CD4-positive, alpha-beta T cell (primary cell): ENCODE results near the gene ACOX3. TPM values are rescaled to one million over a fixed set of nuclear protein-coding genes. Genes with fewer than 3 reads are reported as not detected.

ENCODE experiments used
- ATAC-seq: fragments of 200-7000 bp; cut with Tn5 transposase; one replicate; pipeline ENCODE4 v1.10.0; 2022; ENCODE audit warnings: mild to moderate bottlenecking; ENCODE audit not compliant: poor library complexity
- CTCF ChIA-PET: fragments of 350-600 bp; sonication (Branson Sonifier 250); formaldehyde crosslinking; loops from one replicate; lab custom pipeline; 2021; ENCODE audit warnings: antibody characterized with exemption, inconsistent platforms; lab: Charles Lee
- POLR2A ChIA-PET: fragments of 350-600 bp; sonication (Branson Sonifier 250); formaldehyde crosslinking; loops from one replicate; lab custom pipeline; 2021; ENCODE audit warnings: antibody characterized with exemption, inconsistent platforms; lab: Charles Lee
- DNase-seq, 14 experiments: peaks; one replicate each; pipeline ENCODE4 v3.0.0-alpha.2; 2013 to 2020; ENCODE audit warnings: mixed read lengths in 2 of 14
- H3K27ac ChIP-seq, 2 donors: one replicate each; pipeline versions ENCODE4 v1.5.1 to v1.7.0; 2013; ENCODE audit warnings: low read length in 2 of 2, low read depth in 1 of 2, mild to moderate bottlenecking in 1 of 2
- H3K27me3 ChIP-seq, 2 experiments: 1 replicate in 1 of 2; 2 replicates in 1 of 2; pipeline versions ENCODE4 v1.6.1 to v1.7.0; 2013; ENCODE audit warnings: low read length in 2 of 2, control low read depth in 1 of 2, mild to moderate bottlenecking in 1 of 2, moderate library complexity in 1 of 2; ENCODE audit not compliant: insufficient read depth in 2 of 2, control insufficient read depth in 1 of 2
- H3K36me3 ChIP-seq: one replicate; pipeline ENCODE4 v1.6.1; 2013; ENCODE audit warnings: low read length, control low read depth; ENCODE audit not compliant: insufficient read depth
- H3K4me1 ChIP-seq: one replicate; pipeline ENCODE4 v1.6.1; 2013; ENCODE audit warnings: low read length, control low read depth; ENCODE audit not compliant: insufficient read depth
- H3K4me3 ChIP-seq: one replicate; pipeline ENCODE4 v1.5.1; 2013; ENCODE audit warnings: mild to moderate bottlenecking, low read length, moderate library complexity
- H3K9me3 ChIP-seq, 2 experiments: 1 replicate in 1 of 2; 2 replicates in 1 of 2; pipeline versions ENCODE4 v1.6.1 to v1.7.0; 2013; ENCODE audit warnings: low read length in 2 of 2, mild to moderate bottlenecking in 2 of 2, control low read depth in 1 of 2, moderate library complexity in 1 of 2; ENCODE audit not compliant: control insufficient read depth in 1 of 2, insufficient read depth in 1 of 2
- H3K27ac Mint-ChIP-seq: one replicate; pipeline ENCODE4 v1.8.0; 2020; ENCODE audit warnings: mixed read lengths
- H3K27me3 Mint-ChIP-seq: one replicate; pipeline ENCODE4 v1.8.0; 2021; ENCODE audit warnings: mixed read lengths
- H3K36me3 Mint-ChIP-seq: one replicate; pipeline ENCODE4 v1.8.0; 2021; ENCODE audit warnings: low read depth, mixed read lengths
- H3K4me1 Mint-ChIP-seq: one replicate; pipeline ENCODE4 v1.8.0; 2021; ENCODE audit warnings: low read depth, mixed read lengths
- H3K4me3 Mint-ChIP-seq: one replicate; pipeline ENCODE4 v1.8.0; 2020; ENCODE audit warnings: mild to moderate bottlenecking, mixed read lengths
- H3K9me3 Mint-ChIP-seq: one replicate; pipeline ENCODE4 v1.8.0; 2020; ENCODE audit warnings: mixed read lengths
- CTCF ChIP-seq: fragments of 200-600 bp; IDR thresholded peaks from one replicate; pipeline ENCODE4 v1.8.0; 2022; ENCODE audit warnings: antibody characterized with exemption, mild to moderate bottlenecking
- intact Hi-C, 2 experiments: fragments of 100-400 bp; cut with DNase I in 1 of 2; cut with micrococcal nuclease in 1 of 2; formaldehyde crosslinking; loops; one replicate each; pipeline versions ENCODE4 v1.15.1 to v1.9.0; 2023 to 2025; cut with DNase I, micrococcal nuclease
- total RNA-seq, 174 experiments: library from RNA in 2 of 174; stranded (reverse) in 2 of 174; gene quantifications; one replicate each; pipeline ENCODE4 v1.2.3 and lab custom pipeline; 2021 to 2026

The ACOX3 gene
- total RNA-seq, 2 experiments from 2014 or later = 4.9 to 6.1 TPM

DNA sequence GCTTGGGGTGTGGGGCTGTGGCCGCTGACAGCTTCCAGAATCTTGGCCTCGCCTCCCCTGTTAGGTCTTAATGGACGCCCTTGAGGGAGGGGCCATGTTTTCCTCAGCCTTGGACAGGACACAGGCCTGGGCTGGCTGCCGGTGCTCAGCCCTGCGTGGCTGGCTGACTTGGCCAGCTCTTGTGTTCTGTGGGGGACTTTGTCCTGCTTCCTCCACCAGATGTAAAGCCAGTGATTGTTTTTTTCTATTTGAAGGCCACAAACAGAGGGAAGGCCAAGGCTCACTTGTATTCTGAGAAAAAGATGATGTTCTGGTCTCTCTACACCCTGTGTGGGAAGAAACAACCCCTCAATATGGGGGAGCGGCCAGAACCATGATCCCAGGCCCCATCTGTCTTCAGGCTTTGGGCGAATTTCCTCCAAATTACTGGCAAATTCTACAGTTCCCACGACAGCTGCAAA, 99.7 kb downstream of the ACOX3 start:
- DNase-seq (peak in 1 of 14 experiments; percentile 11), ATAC-seq (no peak)
- no peak overlapping the region for H3K4me3 Mint-ChIP-seq
- no peaks in the 10 kb centered on the region for H3K4me1 Mint-ChIP-seq
- Histone ChIP-seq H3K4me3 (no peak overlapping the region), H3K27me3 (no peaks in the 10 kb centered on the region), H3K9me3 (peaks cover 0 to 14% of the 10 kb centered on the region in 2 experiments), H3K4me1 (no peaks in the 10 kb centered on the region), H3K36me3 (no peaks in the 10 kb centered on the region), H3K27ac (no peak overlapping the region)
- intact Hi-C loops = no loop called here
- no peak for TF ChIP-seq CTCF
- no peak overlapping the region for H3K27ac Mint-ChIP-seq
- H3K27me3 Mint-ChIP-seq = peaks cover 5% of the 10 kb centered on the region
- no peaks in the 10 kb centered on the region for H3K36me3 Mint-ChIP-seq
- H3K9me3 Mint-ChIP-seq = peaks cover 11% of the 10 kb centered on the region
- ChIA-PET POLR2A (no interaction called here), CTCF (no interaction called here)

DNA sequence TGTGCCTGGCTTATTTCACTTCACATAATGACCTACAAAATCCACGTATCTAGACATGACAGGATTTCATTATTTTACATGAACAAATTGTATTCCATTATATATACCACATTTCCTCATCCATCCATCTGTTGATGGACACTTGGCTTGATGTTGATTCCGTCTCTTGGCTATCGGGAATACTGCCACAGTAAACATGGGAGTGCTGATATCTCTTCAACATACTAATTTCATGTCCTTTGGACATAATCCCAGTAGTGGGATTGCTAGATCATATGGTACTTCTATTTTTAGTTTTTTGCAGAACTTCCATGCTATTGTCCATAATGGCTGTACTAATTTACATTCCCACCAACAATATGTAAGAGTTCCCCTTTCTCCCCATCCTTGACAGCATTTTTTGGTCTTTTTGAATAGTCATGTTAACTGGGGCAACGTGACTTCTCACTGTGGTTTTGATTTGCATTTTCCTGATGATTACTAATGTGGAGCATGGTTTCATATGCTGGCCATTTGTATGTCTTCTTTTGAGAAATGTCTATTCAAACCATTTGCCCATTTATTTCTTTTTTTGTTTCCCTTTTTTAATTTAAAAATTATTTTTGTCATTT, 102.1 kb downstream of the ACOX3 start:
- POLR2A ChIA-PET = no interaction called here
- H3K27me3 ChIP-seq = no peaks in the 10 kb centered on the region
- H3K27ac ChIP-seq = no peak overlapping the region
- Mint-ChIP-seq H3K36me3 (no peaks in the 10 kb centered on the region), H3K27me3 (peaks cover 5% of the 10 kb centered on the region), H3K4me1 (no peaks in the 10 kb centered on the region), H3K4me3 (no peak overlapping the region), H3K9me3 (peaks cover 11% of the 10 kb centered on the region), H3K27ac (no peak overlapping the region)
- H3K4me1 ChIP-seq = no peaks in the 10 kb centered on the region
- intact Hi-C loops = no loop called here
- peaks cover 10 to 17% of the 10 kb centered on the region in 2 experiments for H3K9me3 ChIP-seq
- no peak overlapping the region for H3K4me3 ChIP-seq
- DNase-seq (no peak), ATAC-seq (no peak)
- CTCF ChIA-PET = no interaction called here
- H3K36me3 ChIP-seq = no peaks in the 10 kb centered on the region
- no peak for TF ChIP-seq CTCF

- peaks cover 17 to 26% of the 10 kb centered on the region in 2 experiments for H3K9me3 ChIP-seq
- ATAC-seq (no peak), DNase-seq (no peak)
- Mint-ChIP-seq H3K9me3 (peaks cover 14% of the 10 kb centered on the region), H3K4me1 (no peaks in the 10 kb centered on the region), H3K36me3 (no peaks in the 10 kb centered on the region), H3K27ac (no peak overlapping the region), H3K27me3 (peaks cover under 1% of the 10 kb centered on the region), H3K4me3 (no peak overlapping the region)
- no peaks in the 10 kb centered on the region for H3K4me1 ChIP-seq
- H3K4me3 ChIP-seq = no peak overlapping the region
- intact Hi-C loops = no loop called here
- peaks cover 0 to 2% of the 10 kb centered on the region in 2 experiments for H3K27me3 ChIP-seq
- ChIA-PET POLR2A (no interaction called here), CTCF (no interaction called here)
- no peak overlapping the region for H3K27ac ChIP-seq
- TF ChIP-seq CTCF = no peak
- H3K36me3 ChIP-seq = no peaks in the 10 kb centered on the region
Measured at GRCh38 chr4:8336412-8337075, 104.0 kb downstream of the ACOX3 start.
